Measurements from ENCODE around the gene TNFSF12. TPM values are rescaled to one million over a fixed set of nuclear protein-coding genes. Genes with fewer than 3 reads are reported as not detected.

The TNFSF12 gene
- polyA plus RNA-seq, 2 of the 4 experiments (the other 2 are of a cell fraction) = 9.9 to 11.9 TPM

- no peak for TF ChIP-seq REST (IDR thresholded peaks at IDR 0.05)
- TF ChIP-seq NR3C1 (IDR thresholded peaks at IDR 0.05) = no peak
- TF ChIP-seq JUN (IDR thresholded peaks at IDR 0.05) = no peak
- no peak for TF ChIP-seq ZNF302 (CRISPR knock-in tag; IDR thresholded peaks at IDR 0.05)
- TF ChIP-seq SMC3 (IDR thresholded peaks at IDR 0.05) = no peak
- peak; percentile 47; the same call in 1 of the 2 replicates for TF ChIP-seq HOXA7 (CRISPR knock-in tag; IDR thresholded peaks at IDR 0.05)
- no peak for TF ChIP-seq FOSB (CRISPR knock-in tag; IDR thresholded peaks at IDR 0.05)
These were observed 27.1 kb downstream of the TNFSF12 start (continued) for GRCh38 chr17:7575959-7576358.

DNA sequence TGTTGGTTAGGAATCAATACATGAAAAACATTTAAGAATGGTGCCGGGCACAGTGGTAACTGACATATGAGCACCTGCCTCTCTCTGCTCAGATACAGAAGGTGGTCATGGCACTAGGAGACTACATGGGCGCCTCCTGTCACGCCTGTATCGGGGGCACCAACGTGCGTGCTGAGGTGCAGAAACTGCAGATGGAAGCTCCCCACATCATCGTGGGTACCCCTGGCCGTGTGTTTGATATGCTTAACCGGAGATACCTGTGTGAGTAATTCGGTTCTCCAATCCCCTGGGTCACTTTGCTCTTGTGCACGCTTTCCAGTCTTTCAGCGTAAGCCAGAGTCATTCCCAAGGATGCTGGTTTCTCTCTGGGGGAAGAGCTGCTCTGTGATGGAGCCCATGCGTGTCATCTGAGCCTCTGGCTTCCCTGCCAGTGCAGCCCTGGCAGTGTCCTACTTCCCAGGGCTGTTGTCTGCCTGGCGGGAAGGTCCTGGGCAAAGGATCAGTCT is 27.6 kb downstream of the TNFSF12 start:
- POLR2A ChIA-PET = interaction anchor here (1.4 kb wide), 1 partner anchor 111 kb away, joined by 4 read pairs; no protein-coding TSS in a partner anchor
- WGBS (ENCODE audit: missing lambda C conversion rate) = 88% methylated on average over 14 of the region's 14 CpGs

More for the DNA sequence above, 27.6 kb downstream of the TNFSF12 start:
- Histone ChIP-seq H3K4me2 (peak overlapping the region; percentile 90), H3K4me3 (no peak overlapping the region), H3K4me1 (peaks cover 70% of the 10 kb centered on the region), H3K9me3 (no peaks in the 10 kb centered on the region), H3K27ac (no peak overlapping the region)
- ATAC-seq (no peak), DNase-seq (ENCODE audit: low read depth in 1 of 2, low spot score in 1 of 2) (no peak), FAIRE-seq (no peak)
- CTCF ChIA-PET = interaction anchor here (0.6 to 6.3 kb wide), 11 partner anchors 9 to 518 kb away, joined by 3 to 38 read pairs (median 5); partner anchors contain the start of genes SENP3, SOX15 and TP53
- peak; percentile 93 for TF ChIP-seq TFCP2L1 (CRISPR knock-in tag; IDR thresholded peaks at IDR 0.05)
- TF ChIP-seq JUN (IDR thresholded peaks at IDR 0.05) = peak in 1 of 2 experiments; percentile 41; a peak in 2 of 5 replicates
- peak; percentile 51 for TF ChIP-seq TP53 (CRISPR knock-in tag; IDR thresholded peaks at IDR 0.05)
- peak; percentile 77 for TF ChIP-seq POLR2AphosphoS2 (conservative IDR thresholded peaks at IDR 0.05; ENCODE audit: low read length)
- TF ChIP-seq FOSB (CRISPR knock-in tag; IDR thresholded peaks at IDR 0.05) = 0 out of 2 replicates have a peak, but pooled peaks have one; percentile 40
- TF ChIP-seq HOXA7 (CRISPR knock-in tag; IDR thresholded peaks at IDR 0.05) = peak; percentile 12
- TF ChIP-seq USF2 (IDR thresholded peaks at IDR 0.05) = no peak
- TF ChIP-seq REST (IDR thresholded peaks at IDR 0.05) = peak; percentile 25; the same call in 1 of the 2 replicates
- no peak for TF ChIP-seq ELK1 (IDR thresholded peaks at IDR 0.05; ENCODE audit: low read depth, low read length)
- TF ChIP-seq, protein P1, sequence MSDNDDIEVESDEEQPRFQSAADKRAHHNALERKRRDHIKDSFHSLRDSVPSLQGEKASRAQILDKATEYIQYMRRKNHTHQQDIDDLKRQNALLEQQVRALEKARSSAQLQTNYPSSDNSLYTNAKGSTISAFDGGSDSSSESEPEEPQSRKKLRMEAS (IDR thresholded peaks at IDR 0.05) = no peak

All from A549 (cell line).